Activated CD4-positive, alpha-beta T cell treated with anti-CD3 and anti-CD28 coated beads for 36 hours (primary cell): ENCODE results near the gene LAMA3. TPM values are rescaled to one million over a fixed set of nuclear protein-coding genes. Genes with fewer than 3 reads are reported as not detected.

Source experiments
- ATAC-seq: fragments of 200-7000 bp; cut with Tn5 transposase; one replicate; pipeline ENCODE4 v1.10.0; 2021; ENCODE audit warnings: mild to moderate bottlenecking, moderate library complexity
- CTCF ChIA-PET: fragments of 350-600 bp; sonication (Branson Sonifier 250); formaldehyde crosslinking; loops from one replicate; lab custom pipeline; 2021; ENCODE audit warnings: antibody characterized with exemption; lab: Charles Lee
- POLR2A ChIA-PET: fragments of 350-600 bp; sonication (Branson Sonifier 250); formaldehyde crosslinking; loops from one replicate; lab custom pipeline; 2021; ENCODE audit warnings: antibody characterized with exemption, inconsistent platforms; lab: Charles Lee
- DNase-seq: peaks from one replicate; pipeline ENCODE4 v3.0.0-alpha.2; 2020
- H3K27ac Mint-ChIP-seq: one replicate; pipeline ENCODE4 v1.8.0; 2021; ENCODE audit warnings: mixed read lengths
- H3K27me3 Mint-ChIP-seq: one replicate; pipeline ENCODE4 v1.8.0; 2021; ENCODE audit warnings: mixed read lengths
- H3K36me3 Mint-ChIP-seq: one replicate; pipeline ENCODE4 v1.8.0; 2021; ENCODE audit warnings: low read depth, mixed read lengths
- H3K4me1 Mint-ChIP-seq: one replicate; pipeline ENCODE4 v1.8.0; 2021; ENCODE audit warnings: mixed read lengths
- H3K4me3 Mint-ChIP-seq: one replicate; pipeline ENCODE4 v1.8.0; 2021; ENCODE audit warnings: mild to moderate bottlenecking, moderate library complexity, mixed read lengths
- H3K9me3 Mint-ChIP-seq: one replicate; pipeline ENCODE4 v1.8.0; 2021; ENCODE audit warnings: low read depth, mixed read lengths
- intact Hi-C, 2 experiments: fragments of 100-400 bp; cut with DNase I in 1 of 2; cut with micrococcal nuclease in 1 of 2; formaldehyde crosslinking; loops; one replicate each; pipeline versions ENCODE4 v1.14.2 to v1.15.1; 2022 to 2024; cut with DNase I, micrococcal nuclease
- total RNA-seq, 2 experiments: library from RNA; stranded (reverse); gene quantifications; one replicate each; pipeline ENCODE4 v1.2.3, GENCODE V29; 2021

The LAMA3 gene
- total RNA-seq, 2 experiments from 2014 or later: 0.07 to 0.09 TPM

DNA sequence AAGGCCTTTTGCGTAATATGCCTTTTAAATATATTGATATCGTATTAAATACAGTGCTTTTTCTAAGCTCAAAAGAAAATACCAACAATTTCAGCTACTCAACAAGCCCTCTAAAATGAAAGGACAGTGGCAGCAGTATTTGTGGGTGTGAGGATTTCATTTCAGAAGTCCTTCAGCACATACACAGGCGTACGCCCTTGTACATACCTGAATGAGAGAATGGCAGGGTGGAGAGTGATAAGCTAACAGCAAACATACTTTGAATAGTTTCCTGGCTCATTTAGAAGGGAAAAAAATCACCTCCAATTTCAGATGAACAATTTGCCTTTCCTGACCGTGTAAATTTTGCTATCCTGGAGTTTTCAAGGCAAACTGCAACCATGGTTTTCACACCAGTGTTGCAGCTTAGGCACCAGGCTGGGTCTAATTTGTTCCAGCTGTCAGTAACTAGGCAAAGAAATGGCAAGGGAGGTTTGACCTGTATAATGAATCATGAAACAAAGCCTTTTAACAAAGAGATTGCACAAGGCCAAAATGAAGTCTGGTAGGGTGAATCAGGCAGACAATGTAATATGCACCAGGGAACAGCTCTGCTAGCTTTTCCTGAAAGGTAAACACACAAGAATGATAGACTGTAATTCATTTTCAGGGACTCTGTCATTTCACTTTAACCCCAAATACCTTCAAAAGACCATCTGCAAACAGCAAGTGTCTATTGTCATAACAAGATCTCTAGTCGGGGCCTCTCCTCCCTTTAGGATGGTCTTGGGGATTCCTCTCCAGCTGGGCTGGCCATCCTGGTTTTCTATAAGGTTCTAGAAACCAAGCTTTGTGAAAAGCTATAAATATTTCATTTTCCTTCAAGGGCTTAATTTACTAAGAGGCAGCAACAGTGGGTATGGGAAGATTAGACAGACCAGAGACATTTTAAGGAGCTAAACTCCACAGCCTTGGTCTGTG lies 38.0 kb upstream of the LAMA3 start:
- intact Hi-C loops: no loop called here
- Mint-ChIP-seq H3K4me1 (no peaks in the 10 kb centered on the region), H3K4me3 (no peak overlapping the region), H3K36me3 (no peaks in the 10 kb centered on the region), H3K27ac (no peak overlapping the region), H3K27me3 (no peaks in the 10 kb centered on the region), H3K9me3 (no peaks in the 10 kb centered on the region)
- ATAC-seq (no peak), DNase-seq (no peak)
- CTCF ChIA-PET: interaction anchor here (0.5 to 1.8 kb wide), 5 partner anchors 10 to 1874 kb away, joined by 3 to 6 read pairs (median 3); no protein-coding TSS in a partner anchor
- POLR2A ChIA-PET: interaction anchor here (0.9 kb wide), 1 partner anchor 10 kb away, joined by 3 read pairs; no protein-coding TSS in a partner anchor

- H3K36me3 Mint-ChIP-seq: no peaks in the 10 kb centered on the region
- no peaks in the 10 kb centered on the region for H3K27me3 Mint-ChIP-seq
- DNase-seq (no peak), ATAC-seq (no peak)
- H3K9me3 Mint-ChIP-seq: no peaks in the 10 kb centered on the region
- intact Hi-C loops: no loop called here
- ChIA-PET POLR2A (interaction anchor here (0.9 to 1.2 kb wide), 2 partner anchors 11 to 51 kb away, joined by 3 to 5 read pairs; no protein-coding TSS in a partner anchor), CTCF (interaction anchor here (0.6 to 1.8 kb wide), 3 partner anchors 11 to 29 kb away, joined by 3 to 6 read pairs (median 5); no protein-coding TSS in a partner anchor)
- H3K27ac Mint-ChIP-seq: no peak overlapping the region
- H3K4me3 Mint-ChIP-seq: no peak overlapping the region
- no peaks in the 10 kb centered on the region for H3K4me1 Mint-ChIP-seq
Observed at GRCh38 chr18:23652232-23652631, 37.0 kb upstream of the LAMA3 start.

GRCh38 chr18:23658285-23658684 lies 31.0 kb upstream of the LAMA3 start:
- no peak overlapping the region for H3K27ac Mint-ChIP-seq
- no peaks in the 10 kb centered on the region for H3K36me3 Mint-ChIP-seq
- ChIA-PET CTCF (interaction anchor here (1.1 kb wide), 1 partner anchor 105 kb away, joined by 3 read pairs; no protein-coding TSS in a partner anchor), POLR2A (no interaction called here)
- no peak overlapping the region for H3K4me3 Mint-ChIP-seq
- H3K27me3 Mint-ChIP-seq: peaks cover 20% of the 10 kb centered on the region
- H3K9me3 Mint-ChIP-seq: no peaks in the 10 kb centered on the region
- intact Hi-C loops: no loop called here
- ATAC-seq (no peak), DNase-seq (no peak)
- peaks cover 19% of the 10 kb centered on the region for H3K4me1 Mint-ChIP-seq

- ChIA-PET POLR2A (no interaction called here), CTCF (interaction anchor here (0.6 to 1.5 kb wide), 5 partner anchors 12 to 77 kb away, joined by 3 to 4 read pairs (median 3); no protein-coding TSS in a partner anchor)
- H3K36me3 Mint-ChIP-seq: no peaks in the 10 kb centered on the region
- ATAC-seq (peak; percentile 67), DNase-seq (peak; percentile 10)
- H3K4me1 Mint-ChIP-seq: peaks cover 21% of the 10 kb centered on the region
- intact Hi-C loops: no loop called here
- peak overlapping the region; percentile 26 for H3K27ac Mint-ChIP-seq
- H3K9me3 Mint-ChIP-seq: no peaks in the 10 kb centered on the region
- peak overlapping the region; percentile 60 for H3K4me3 Mint-ChIP-seq
- peaks cover 20% of the 10 kb centered on the region for H3K27me3 Mint-ChIP-seq
Observed at GRCh38 chr18:23661735-23662308, 27.4 kb upstream of the LAMA3 start.

DNA sequence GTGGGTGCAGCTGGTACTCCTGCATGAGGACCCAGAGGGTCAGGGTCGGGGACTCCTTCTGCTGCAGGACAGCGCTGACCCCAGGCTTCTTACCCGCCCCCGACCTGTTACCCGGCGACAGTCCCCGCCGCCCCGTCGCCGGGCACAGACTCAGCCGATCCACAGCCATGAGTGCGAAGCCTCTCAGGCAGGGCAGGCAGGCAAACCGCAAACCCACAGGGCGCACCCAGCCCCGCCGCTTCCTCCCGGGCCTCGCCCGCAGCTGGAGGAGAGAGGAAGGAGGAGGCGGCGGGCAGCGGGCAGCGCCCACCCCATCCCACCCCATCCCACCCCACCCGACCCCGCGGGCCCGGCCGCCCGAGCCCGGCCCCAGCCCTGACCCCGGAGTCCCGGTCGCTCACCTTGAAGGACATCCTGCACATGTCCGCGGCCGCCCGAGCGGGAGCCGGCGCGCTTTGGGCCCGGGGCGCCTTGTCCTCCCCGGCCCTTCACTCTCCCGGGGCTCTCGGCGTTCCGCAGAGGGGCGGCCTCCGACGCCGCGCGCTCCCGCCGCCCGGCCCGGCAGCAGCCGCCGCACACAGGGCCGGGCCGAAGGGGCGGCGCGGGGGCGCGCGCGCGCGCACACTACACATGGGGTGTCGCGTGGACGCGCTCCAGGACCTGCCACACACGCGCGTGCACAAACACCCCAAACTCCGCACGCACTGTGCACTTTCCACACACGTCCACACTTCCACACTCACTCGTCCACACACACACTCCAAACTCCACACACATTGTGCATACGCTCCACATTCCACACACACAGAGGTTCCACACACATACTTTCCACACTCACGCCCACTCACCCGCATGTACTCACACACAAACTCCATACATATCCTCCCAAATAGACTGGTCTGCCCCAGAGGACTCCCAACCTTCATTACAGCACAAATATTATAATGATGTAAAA lies 26.7 kb upstream of the LAMA3 start, which contains the start of gene ANKRD29:
Gene ANKRD29, minus strand, starts transcription at position 603 of the 955 bp plus-strand sequence. Its CDS starts 181 bp downstream, at position 422.
- H3K27me3 Mint-ChIP-seq: peaks cover 20% of the 10 kb centered on the region
- no peaks in the 10 kb centered on the region for H3K36me3 Mint-ChIP-seq

GRCh38 chr18:23664674-23665073 lies 24.6 kb upstream of the LAMA3 start:
- ATAC-seq (no peak), DNase-seq (no peak)
- Mint-ChIP-seq H3K4me3 (no peak overlapping the region), H3K27ac (no peak overlapping the region), H3K4me1 (peaks cover 21% of the 10 kb centered on the region), H3K27me3 (peaks cover 18% of the 10 kb centered on the region), H3K36me3 (no peaks in the 10 kb centered on the region), H3K9me3 (no peaks in the 10 kb centered on the region)
- CTCF ChIA-PET: interaction anchor here (1.1 to 2.4 kb wide), 2 partner anchors 13 to 38 kb away, joined by 3 to 8 read pairs; no protein-coding TSS in a partner anchor
- intact Hi-C loops: no loop called here
- POLR2A ChIA-PET: no interaction called here

More for the DNA sequence above, 26.7 kb upstream of the LAMA3 start, which contains the start of gene ANKRD29:
- DNase-seq: peak; percentile 72
- ChIA-PET CTCF (interaction anchor here (0.6 to 1.2 kb wide), 3 partner anchors 26 to 78 kb away, joined by 3 to 4 read pairs (median 3); no protein-coding TSS in a partner anchor), POLR2A (no interaction called here)
- H3K4me1 Mint-ChIP-seq: peaks cover 21% of the 10 kb centered on the region
- peak within 1 kb of the TSS; percentile 68 for H3K4me3 Mint-ChIP-seq
- intact Hi-C loops: no loop called here
- peak; percentile 75 for ATAC-seq
- no peaks in the 10 kb centered on the region for H3K9me3 Mint-ChIP-seq
- peak within 1 kb of the TSS; percentile 26 for H3K27ac Mint-ChIP-seq

GRCh38 chr18:23667114-23667513 lies 22.1 kb upstream of the LAMA3 start:
- Mint-ChIP-seq H3K27ac (no peak overlapping the region), H3K36me3 (no peaks in the 10 kb centered on the region), H3K4me1 (peaks cover 10% of the 10 kb centered on the region), H3K4me3 (no peak overlapping the region), H3K27me3 (peaks cover 5% of the 10 kb centered on the region), H3K9me3 (no peaks in the 10 kb centered on the region)
- no peak for ATAC-seq
- no peak for DNase-seq
- ChIA-PET POLR2A (no interaction called here), CTCF (interaction anchor here (2.4 kb wide), 1 partner anchor 35 kb away, joined by 8 read pairs; no protein-coding TSS in a partner anchor)
- intact Hi-C loops: no loop called here

DNA sequence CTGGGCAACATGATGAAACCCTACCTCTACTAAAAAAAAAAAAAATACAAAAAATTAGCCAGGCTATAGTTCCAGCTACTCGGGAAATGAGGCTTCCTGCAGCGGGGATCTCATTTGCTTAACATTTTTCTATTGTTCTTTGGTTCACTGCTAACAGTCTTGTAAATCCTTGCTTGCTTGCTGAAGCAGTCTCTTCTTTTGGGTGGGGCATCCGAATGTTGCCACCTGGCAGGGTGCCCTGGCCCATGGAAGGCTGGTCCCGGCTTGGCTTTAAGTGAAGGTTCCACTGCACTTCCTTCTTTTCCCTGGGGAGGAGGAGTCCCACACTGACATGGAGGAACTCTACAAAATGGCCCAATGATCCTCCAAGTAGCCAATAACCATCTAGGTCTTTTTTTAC lies 20.5 kb upstream of the LAMA3 start:
- Mint-ChIP-seq H3K27me3 (peaks cover 2% of the 10 kb centered on the region), H3K27ac (no peak overlapping the region), H3K9me3 (no peaks in the 10 kb centered on the region), H3K4me3 (no peak overlapping the region), H3K36me3 (no peaks in the 10 kb centered on the region), H3K4me1 (peaks cover 7% of the 10 kb centered on the region)
- ChIA-PET POLR2A (no interaction called here), CTCF (interaction anchor here (1.0 kb wide), 1 partner anchor 46 kb away, joined by 3 read pairs; no protein-coding TSS in a partner anchor)
- intact Hi-C loops: no loop called here
- DNase-seq: no peak
- no peak for ATAC-seq

GRCh38 chr18:23669202-23669766 lies 20.0 kb upstream of the LAMA3 start:
- no peaks in the 10 kb centered on the region for H3K9me3 Mint-ChIP-seq
- H3K27me3 Mint-ChIP-seq: peaks cover 2% of the 10 kb centered on the region
- H3K4me1 Mint-ChIP-seq: peaks cover 11% of the 10 kb centered on the region
- intact Hi-C loops: no loop called here
- DNase-seq (no peak), ATAC-seq (no peak)
- ChIA-PET CTCF (interaction anchor here (1.0 to 1.2 kb wide), 2 partner anchors 15 to 47 kb away, joined by 3 to 4 read pairs; no protein-coding TSS in a partner anchor), POLR2A (no interaction called here)
- no peaks in the 10 kb centered on the region for H3K36me3 Mint-ChIP-seq
- no peak overlapping the region for H3K27ac Mint-ChIP-seq
- H3K4me3 Mint-ChIP-seq: no peak overlapping the region

DNA sequence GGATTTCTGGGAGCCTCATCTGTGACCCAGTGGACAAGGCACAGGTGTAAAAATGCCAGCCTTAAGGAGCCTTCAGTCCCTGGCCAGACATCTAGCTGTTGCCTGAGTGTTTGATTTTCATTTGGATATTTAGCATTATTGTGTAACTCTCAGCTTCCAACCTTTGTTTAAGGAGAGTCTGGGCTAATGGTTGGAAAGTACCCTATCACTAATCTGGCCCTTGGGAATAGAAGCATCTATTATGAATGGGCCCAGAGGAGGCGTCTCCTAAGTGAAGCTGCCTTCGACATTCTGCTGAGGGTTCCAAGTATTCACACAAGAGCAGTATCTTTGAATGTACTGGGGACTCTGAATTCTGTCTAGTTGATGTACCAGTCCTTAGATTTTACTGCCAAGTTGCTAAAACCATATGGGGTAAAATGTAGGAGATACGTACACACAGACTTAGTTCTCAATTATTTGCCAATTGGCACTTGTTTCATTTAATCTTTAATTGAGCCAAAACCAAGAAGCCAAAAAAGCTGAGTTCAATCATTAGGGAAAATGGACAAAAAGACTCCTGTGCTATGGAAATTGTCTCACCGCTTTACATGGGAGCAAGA lies 19.3 kb upstream of the LAMA3 start:
- peaks cover 13% of the 10 kb centered on the region for H3K4me1 Mint-ChIP-seq
- peaks cover 2% of the 10 kb centered on the region for H3K27me3 Mint-ChIP-seq
- no peaks in the 10 kb centered on the region for H3K36me3 Mint-ChIP-seq
- ChIA-PET POLR2A (no interaction called here), CTCF (interaction anchor here (0.8 to 1.2 kb wide), 3 partner anchors 12 to 245 kb away, joined by 3 to 4 read pairs (median 3); no protein-coding TSS in a partner anchor)
- no peaks in the 10 kb centered on the region for H3K9me3 Mint-ChIP-seq
- DNase-seq: no peak
- no peak for ATAC-seq
- H3K27ac Mint-ChIP-seq: no peak overlapping the region
- intact Hi-C loops: no loop called here
- H3K4me3 Mint-ChIP-seq: no peak overlapping the region
